Urinary bladder (tissue), 4 donors: ENCODE data around the gene CLK4. TPM values are rescaled to one million over a fixed set of nuclear protein-coding genes. Genes with fewer than 3 reads are reported as not detected.

Experiments used
- DNase-seq: peaks from one replicate; pipeline ENCODE4 v3.0.0-alpha.2; 2015; ENCODE audit errors: extremely low spot score
- H3K27ac ChIP-seq: one replicate; pipeline ENCODE4 v1.5.1; 2013; ENCODE audit warnings: low read depth, mild to moderate bottlenecking, moderate library complexity
- H3K36me3 ChIP-seq: one replicate; pipeline ENCODE4 v1.6.1; 2013; ENCODE audit warnings: mild to moderate bottlenecking, moderate library complexity; ENCODE audit not compliant: insufficient read depth
- H3K4me1 ChIP-seq: one replicate; pipeline ENCODE4 v1.6.1; 2013; ENCODE audit warnings: mild to moderate bottlenecking, moderate library complexity; ENCODE audit not compliant: insufficient read depth
- H3K4me3 ChIP-seq: one replicate; pipeline ENCODE4 v1.5.1; 2013; ENCODE audit warnings: low read depth, low read length
- WGBS: extraction: QIAGEN DNeasy Blood & Tissue Kit; methylation state at CpG from one replicate; pipeline ENCODE4 v1.1.7; 2013; 5-methylcytosine and 5-hydroxymethylcytosine counted together
- polyA plus RNA-seq: library from polyadenylated mRNA; stranded (reverse); fragments of 200-250 nt; gene quantifications from one replicate; pipeline ENCODE4 v1.2.3, GENCODE V29; 2013
- total RNA-seq: library from RNA; depleted of rRNA; stranded (reverse); fragments of >200 nt; gene quantifications from one replicate; pipeline ENCODE4 v1.2.3, GENCODE V29; 2014
- donor health status: healthy with polysubstance abuse.
- donor health status: healthy.

The CLK4 gene
- total and polyA plus RNA-seq, 2 donors, result 14.6 to 76.4 TPM

DNA sequence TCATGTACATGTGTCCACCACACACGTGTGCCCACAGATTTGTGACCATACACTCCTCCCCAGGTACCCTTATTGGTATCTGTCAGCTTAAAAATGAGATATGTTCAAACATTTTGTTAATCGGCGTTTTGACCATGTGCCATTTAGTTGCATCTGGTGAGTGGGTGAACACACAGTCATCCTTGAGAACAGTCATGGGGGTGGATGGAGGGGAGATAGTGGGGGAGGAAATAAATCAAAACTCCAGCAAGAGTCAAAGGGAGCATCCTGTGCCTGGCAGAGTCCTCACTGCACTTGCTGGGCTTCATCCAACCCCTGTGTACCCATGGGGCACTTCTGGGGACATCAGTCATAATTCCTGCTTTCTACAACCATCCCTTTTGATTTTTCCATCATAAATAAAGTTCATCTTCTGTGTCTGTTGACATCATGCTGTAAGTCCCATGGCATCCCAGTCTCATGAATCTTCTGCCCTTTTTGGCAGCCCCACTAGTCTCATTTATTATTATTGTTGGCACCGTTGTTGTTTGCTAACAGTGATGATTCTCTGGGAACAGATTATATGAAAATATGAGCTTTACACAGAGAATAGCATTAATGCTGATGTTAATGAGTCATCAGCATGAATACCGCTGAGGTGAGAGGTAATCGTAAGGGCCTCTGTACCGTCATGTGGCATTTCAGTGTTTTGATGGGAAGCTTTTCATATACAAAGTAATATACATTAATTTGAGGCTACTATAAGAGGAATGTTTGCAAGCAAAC, 24.4 kb upstream of the CLK4 start:
- no peak for DNase-seq
- no peaks in the 10 kb centered on the region for H3K36me3 ChIP-seq
- no peaks in the 10 kb centered on the region for H3K4me1 ChIP-seq
- no peak overlapping the region for H3K4me3 ChIP-seq
- 78% methylated on average over 7 of the region's 7 CpGs for WGBS
- H3K27ac ChIP-seq, result no peak overlapping the region

DNA sequence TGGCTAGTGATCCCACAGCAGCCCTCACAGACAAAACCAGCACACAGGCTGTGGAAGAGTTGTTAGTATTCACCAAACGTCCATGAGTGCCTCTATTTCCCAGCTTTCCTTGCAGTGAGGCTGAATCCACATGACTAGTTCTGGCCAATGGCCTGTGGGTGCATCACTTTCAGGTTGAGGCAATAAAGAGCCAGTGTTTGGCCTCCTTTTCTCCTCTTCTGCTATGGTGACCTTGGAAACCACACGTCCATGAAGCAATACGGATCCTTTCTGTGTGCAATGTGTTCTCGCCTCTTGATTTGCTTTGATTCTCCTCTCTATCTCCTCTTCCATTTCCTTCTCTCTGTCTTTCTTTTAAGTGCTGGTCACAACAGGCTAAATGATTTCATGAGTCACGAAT, 23.4 kb upstream of the CLK4 start:
- Histone ChIP-seq H3K27ac (no peak overlapping the region), H3K4me1 (no peaks in the 10 kb centered on the region), H3K4me3 (no peak overlapping the region), H3K36me3 (no peaks in the 10 kb centered on the region)
- DNase-seq, result no peak
- 71% methylated on average over 5 of the region's 5 CpGs for WGBS

DNA sequence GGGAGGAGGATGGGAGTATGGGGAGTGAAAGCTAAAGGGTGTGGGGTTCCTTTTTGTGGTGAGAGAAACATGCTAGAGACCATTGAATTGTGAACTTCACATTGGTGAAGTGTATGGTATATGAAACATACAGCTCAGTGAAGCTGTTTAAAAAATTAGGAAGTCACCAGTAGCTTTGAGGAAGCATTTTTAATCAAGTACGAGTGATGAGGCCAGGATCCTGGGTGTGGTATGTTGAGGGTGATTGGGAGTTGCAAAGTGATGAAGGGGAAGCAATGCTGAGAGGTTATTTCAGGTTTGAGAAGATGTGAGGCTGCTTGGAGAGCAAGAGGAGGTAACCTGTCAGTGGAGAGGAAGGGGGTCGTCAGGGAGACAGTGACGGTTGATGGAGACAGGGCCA, 22.7 kb upstream of the CLK4 start:
- WGBS, result 74% methylated on average over 3 of the region's 3 CpGs
- no peak for DNase-seq
- no peaks in the 10 kb centered on the region for H3K36me3 ChIP-seq
- no peak overlapping the region for H3K4me3 ChIP-seq
- H3K27ac ChIP-seq, result no peak overlapping the region
- no peaks in the 10 kb centered on the region for H3K4me1 ChIP-seq

DNA sequence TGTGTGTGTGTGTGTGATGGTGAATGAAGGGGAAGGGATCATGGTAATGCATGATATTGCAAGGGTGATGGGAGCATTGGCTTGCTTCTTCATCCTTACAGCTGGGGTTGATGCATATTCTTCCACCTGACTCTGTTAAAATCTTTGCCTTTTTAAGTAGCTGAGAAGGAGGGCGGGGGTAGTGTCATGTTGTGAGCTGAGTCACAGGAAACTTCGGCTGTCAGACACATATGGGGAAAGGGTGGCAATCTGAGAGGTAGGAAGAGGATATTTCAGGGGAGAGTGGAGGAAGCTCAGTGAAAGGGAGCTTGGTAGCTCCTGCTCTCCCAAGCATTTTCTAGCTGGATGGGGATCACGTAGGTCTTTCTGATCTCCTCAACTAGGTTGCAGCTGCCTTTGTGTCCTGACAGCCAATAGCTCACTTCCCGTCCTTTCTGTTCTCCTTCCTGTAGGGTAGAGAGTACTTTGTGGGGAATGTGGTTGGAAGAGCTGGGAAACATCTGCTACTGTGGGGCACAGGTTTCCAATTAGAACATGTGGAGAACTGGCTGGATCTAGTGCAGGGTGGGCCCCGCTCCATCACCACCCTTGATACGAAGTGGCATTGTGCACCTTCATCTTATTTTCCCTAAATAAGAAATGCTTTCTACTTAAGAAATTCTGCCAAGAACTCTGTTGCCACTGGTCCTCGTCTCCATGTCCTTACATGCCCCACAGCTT, 18.1 kb upstream of the CLK4 start:
- no peak for DNase-seq
- Histone ChIP-seq H3K27ac (no peak overlapping the region), H3K4me3 (no peak overlapping the region), H3K36me3 (no peaks in the 10 kb centered on the region), H3K4me1 (no peaks in the 10 kb centered on the region)
- WGBS, result 63% methylated on average over 7 of the region's 7 CpGs

DNA sequence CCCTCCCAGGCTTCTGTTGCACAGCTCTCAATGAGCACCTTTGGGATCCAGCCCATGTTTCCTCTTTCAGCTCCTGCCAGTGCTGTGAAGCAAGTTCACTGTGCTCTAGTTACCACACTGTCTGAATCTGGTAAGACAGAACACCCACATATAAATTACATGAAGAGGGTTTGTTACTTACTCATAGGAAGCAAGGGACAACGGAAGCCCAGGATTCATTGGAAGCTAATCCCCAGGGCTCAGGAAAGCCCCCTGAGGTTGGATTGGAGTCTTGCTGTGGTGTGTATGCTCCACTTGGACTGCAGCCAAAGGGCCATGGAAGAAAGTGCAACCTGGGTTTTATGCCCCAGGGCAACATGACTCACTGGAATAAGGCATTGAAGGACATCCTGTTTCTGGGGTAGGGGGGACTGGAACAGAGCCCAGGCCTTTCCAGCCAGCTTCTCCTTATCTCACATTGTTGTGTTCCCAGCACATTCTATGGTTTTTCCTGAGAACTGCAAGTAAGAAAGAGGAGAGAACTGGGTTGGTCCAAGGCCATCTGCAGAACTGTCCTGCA, 15.6 kb upstream of the CLK4 start:
- 55% methylated on average over 1 of the region's 1 CpG for WGBS
- Histone ChIP-seq H3K4me1 (no peaks in the 10 kb centered on the region), H3K36me3 (no peaks in the 10 kb centered on the region), H3K27ac (no peak overlapping the region), H3K4me3 (no peak overlapping the region)
- no peak for DNase-seq

DNA sequence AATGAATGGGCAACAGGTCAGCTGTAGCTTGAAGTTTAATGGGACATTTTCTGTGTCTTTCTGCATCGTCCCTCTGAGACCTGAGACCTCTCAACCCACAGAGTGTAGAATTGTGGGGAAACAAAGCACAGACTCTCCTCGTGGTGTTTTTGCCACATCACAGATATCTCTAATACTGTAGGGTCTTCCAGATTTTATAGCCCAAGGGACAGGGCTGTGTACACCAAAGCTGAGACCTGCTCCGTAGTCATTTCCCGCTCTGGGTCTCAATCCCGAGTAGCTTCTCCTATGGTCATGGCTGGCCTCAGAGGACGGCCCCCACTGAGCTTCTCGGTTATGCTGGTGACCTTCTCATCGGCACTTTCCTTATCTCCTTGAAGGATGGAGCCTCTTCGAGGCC, 14.9 kb upstream of the CLK4 start:
- DNase-seq, result no peak
- H3K4me3 ChIP-seq, result no peak overlapping the region
- no peaks in the 10 kb centered on the region for H3K4me1 ChIP-seq
- no peaks in the 10 kb centered on the region for H3K36me3 ChIP-seq
- WGBS, result 72% methylated on average over 9 of the region's 9 CpGs
- H3K27ac ChIP-seq, result no peak overlapping the region

DNA sequence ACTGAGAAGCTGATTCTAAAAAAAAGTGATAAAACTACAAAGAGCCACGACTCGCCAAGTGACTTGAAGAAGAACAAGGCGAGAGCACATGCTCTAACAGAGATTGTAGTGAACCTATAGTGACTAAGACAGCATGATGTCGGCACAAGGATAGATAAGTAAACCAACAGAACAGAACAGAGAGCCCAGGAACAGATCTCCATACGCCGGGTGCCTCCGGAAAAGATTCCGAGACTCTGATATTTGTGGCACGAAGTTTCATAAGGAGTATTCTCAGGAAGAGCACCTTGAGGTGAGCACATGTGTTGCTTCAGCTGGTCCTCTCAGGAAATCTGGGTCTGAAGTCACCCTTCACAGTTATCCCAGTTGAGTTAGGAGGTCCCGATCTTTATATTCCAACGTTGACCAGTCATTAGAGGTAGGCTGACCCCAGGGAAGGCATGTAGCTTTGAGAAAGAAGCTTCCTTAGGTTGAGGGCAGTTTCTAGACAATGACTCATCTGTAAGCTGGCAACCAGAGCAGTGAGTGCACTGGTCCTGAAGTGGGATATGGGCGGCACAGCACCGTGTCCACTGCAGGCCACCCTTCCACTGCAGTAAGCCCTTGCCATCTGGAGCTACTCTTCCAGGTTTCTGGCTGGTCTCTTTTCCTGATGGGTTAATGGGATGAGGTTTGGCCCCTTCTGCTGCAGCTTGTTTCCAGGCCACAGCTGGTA, 13.6 kb upstream of the CLK4 start:
- no peak overlapping the region for H3K4me3 ChIP-seq
- no peak overlapping the region for H3K27ac ChIP-seq
- H3K36me3 ChIP-seq, result no peaks in the 10 kb centered on the region
- WGBS, result 85% methylated on average over 13 of the region's 13 CpGs
- no peak for DNase-seq
- H3K4me1 ChIP-seq, result no peaks in the 10 kb centered on the region

DNA sequence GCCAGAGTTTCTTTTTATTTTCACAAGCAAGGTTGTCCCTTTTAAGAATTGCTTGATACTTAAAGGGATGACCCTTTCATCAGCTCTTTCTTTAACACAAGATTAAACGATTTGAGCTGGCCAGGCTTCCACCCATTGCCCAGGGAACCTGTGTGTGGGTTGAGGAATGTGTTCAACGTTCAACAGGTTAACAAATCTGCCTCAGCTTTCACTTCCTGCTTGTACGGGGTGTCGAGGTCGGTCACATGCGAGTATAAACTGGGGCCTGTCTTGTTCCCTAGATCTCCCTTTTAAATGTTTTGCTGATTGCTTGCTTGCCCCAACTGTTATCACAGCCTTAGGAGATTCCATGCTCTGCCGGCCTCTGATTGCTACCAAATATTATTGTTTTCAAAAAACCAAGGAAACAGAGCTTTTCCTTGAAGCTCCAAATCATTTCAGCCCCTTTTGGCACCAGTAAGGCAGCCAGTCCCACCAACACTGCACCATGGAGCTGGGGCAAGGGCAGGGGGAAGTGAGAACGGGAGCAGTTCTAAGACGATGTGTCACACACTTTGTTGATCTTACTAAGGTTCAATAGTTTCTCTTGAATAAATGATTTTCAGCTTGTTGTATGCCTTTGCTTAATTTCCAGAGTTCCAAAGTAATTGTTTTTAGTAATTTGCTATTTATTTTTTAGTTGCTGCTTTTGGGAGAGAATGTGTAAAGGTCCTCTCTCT, 10.7 kb upstream of the CLK4 start:
- no peak for DNase-seq
- H3K27ac ChIP-seq, result no peak overlapping the region
- H3K36me3 ChIP-seq, result no peaks in the 10 kb centered on the region
- 53% methylated on average over 9 of the region's 9 CpGs for WGBS
- no peaks in the 10 kb centered on the region for H3K4me1 ChIP-seq
- H3K4me3 ChIP-seq, result no peak overlapping the region

DNA sequence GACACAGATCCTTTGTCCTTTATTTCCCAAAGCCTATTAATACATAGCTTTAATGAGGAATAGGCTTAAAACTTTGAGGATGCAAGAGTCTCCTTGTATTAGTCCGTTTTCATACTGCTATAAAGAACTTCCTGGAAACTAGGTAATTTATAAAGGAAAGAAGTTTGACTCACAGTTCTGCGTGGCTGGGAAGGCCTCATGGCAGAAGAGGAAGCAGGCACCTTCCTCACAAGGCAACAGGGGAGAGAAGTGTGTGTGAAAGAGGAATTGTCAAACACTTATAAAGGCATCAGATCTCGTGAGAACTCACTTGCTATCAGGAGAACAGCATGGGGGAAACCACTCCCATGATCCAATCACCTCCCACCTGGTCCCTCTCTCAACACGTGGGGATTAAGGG, 5.4 kb upstream of the CLK4 start:
- 41% methylated on average over 4 of the region's 4 CpGs for WGBS
- no peaks in the 10 kb centered on the region for H3K4me1 ChIP-seq
- no peak for DNase-seq
- no peak overlapping the region for H3K4me3 ChIP-seq
- H3K36me3 ChIP-seq, result no peaks in the 10 kb centered on the region
- H3K27ac ChIP-seq, result no peak overlapping the region

DNA sequence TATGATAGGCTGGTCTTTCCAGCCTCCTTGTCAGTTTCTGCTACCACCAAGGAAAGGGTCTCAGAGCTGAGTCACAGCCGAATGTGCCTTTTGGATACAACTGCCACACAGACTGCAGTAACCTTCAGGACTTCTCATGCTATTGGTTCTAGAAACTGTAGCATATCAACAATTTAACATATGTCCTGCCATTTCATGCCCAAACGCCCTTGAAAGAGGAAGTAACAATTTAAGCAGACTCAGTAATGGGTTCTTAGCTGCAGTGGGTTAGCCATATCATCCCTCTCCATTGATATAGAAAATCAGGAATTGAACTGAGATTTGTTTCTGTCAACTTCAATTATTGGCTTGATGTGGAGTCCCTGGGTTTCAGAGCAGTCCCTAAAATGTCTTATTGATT, 4.1 kb upstream of the CLK4 start:
- Histone ChIP-seq H3K36me3 (no peaks in the 10 kb centered on the region), H3K27ac (no peak overlapping the region), H3K4me1 (no peaks in the 10 kb centered on the region), H3K4me3 (no peak overlapping the region)
- DNase-seq, result no peak
- WGBS, result 21% methylated on average over 2 of the region's 2 CpGs

DNA sequence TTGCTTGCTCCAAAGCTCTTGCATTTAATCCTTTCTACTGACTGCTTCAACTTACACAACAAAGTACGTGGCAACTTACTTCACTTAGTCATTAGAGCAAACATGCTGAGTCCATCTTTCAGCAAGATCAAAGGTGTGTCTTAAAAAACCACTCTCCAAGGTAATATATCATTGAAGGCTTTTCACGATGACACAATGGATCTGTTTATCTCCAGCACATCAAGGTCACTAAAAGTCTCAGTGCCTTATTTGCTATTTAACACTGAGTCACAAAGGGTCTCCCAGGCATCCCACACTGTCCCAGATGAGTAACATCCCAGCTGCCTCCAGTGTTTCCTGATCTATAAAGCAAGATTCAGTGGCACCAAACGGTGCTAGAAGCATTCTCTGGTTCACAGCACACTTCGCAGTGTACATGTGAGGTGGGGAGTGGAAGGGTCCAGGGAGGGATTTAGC, 3.7 kb upstream of the CLK4 start:
- DNase-seq, result no peak
- Histone ChIP-seq H3K4me1 (no peaks in the 10 kb centered on the region), H3K27ac (no peak overlapping the region), H3K4me3 (no peak overlapping the region), H3K36me3 (no peaks in the 10 kb centered on the region)
- WGBS, result 13% methylated on average over 4 of the region's 4 CpGs

DNA sequence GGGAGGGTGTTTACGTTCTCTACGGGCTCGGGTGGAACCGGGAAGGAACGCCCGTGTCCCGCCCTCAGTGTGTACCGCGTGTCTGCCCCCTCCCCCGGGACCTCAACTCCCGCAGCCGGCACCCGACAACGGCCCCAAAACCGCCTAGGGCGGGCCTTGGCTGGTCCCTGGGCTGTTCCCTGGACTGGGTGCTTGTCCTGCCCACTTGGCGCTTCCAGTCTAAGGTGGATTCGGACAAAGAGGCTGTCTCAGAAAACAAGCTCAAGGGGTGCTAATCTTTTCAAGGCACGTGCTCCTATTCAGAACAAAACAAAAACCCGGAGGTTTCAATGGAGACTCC, 379 bp upstream of the CLK4 start:
- WGBS, result 3% methylated on average over 20 of the region's 20 CpGs
- no peak overlapping the region for H3K27ac ChIP-seq
- H3K4me1 ChIP-seq, result no peaks in the 10 kb centered on the region
- peak overlapping the region; percentile 60 for H3K4me3 ChIP-seq
- DNase-seq, result no peak
- H3K36me3 ChIP-seq, result no peaks in the 10 kb centered on the region

DNA sequence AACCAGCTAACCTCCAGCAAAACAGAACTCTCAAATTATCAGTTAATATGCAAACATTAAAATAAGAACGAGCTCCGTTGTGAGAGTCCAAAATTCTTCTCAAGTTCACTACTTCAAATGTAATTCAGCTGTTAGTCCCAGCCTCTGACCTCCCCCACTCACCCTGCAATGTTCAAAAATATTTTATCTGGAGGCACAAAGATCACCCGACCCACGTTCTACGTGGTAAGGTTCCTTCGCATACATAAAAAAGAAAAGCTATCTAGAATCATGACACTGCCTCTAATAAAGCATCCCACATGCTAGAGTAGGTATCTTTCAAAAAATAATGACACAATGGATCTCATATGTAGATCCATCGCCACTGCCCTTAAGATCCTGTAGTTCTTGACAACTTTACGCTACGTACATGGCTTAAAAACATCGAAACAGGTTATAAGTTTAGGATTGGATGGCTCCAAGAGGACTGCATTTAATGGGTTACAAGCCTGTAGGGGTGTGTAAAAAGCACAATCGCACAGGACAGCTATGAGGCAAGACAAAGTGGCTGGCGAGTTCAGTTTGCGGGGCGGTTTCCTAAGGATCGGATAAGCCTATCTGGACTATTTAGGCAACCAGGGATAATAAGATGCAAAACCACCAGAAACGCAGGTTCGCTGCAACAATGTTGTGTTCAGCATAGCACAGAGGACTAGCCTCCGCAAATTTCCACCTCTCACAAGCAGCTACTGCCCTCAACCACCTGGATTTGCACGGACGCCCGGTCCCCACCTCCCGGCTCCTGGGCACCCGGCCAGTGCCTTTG, 969 bp downstream of the CLK4 start:
- H3K27ac ChIP-seq, result peak overlapping the region; percentile 97
- H3K4me3 ChIP-seq, result peak overlapping the region; percentile 60
- no peaks in the 10 kb centered on the region for H3K4me1 ChIP-seq
- WGBS, result under 1% methylated on average over 23 of the region's 23 CpGs
- peaks cover 2% of the 10 kb centered on the region for H3K36me3 ChIP-seq
- no peak for DNase-seq
